Placental pericyte (primary cell): ENCODE data around the gene NDUFA1. TPM values are rescaled to one million over a fixed set of nuclear protein-coding genes. Genes with fewer than 3 reads are reported as not detected.

Source experiments
- total RNA-seq: library from RNA; depleted of rRNA; stranded (reverse); fragments of >200 nt; gene quantifications from 2 replicates; pipeline ENCODE4 v1.2.3, GENCODE V29; 2012

Gene NDUFA1
- 29.1 and 63.2 TPM in 2 replicates for total RNA-seq

GRCh38 chrX:119871599-119872395 lies at the start of gene NDUFA1, which contains the start of gene RNF113A:
NDUFA1 (plus strand) TSS chrX:119871832; CDS start chrX:119871912, 80 bp downstream.
RNF113A (minus strand) TSS chrX:119871733; CDS start chrX:119871613, 120 bp downstream.

GRCh38 chrX:119852382-119853353 lies 19.0 kb upstream of the NDUFA1 start, which contains the start of gene UPF3B:
UPF3B (minus strand) TSS chrX:119852963; CDS start chrX:119852928, 35 bp downstream.

GRCh38 chrX:119895843-119896326 lies 24.3 kb downstream of the NDUFA1 start, which contains the start of gene AKAP14:
AKAP14 (plus strand) TSS chrX:119895893; CDS start chrX:119903224, 7,331 bp downstream.

Other genes starting within 250 kb of the NDUFA1 start
- gene SEPTIN6, start 178.7 kb upstream of the NDUFA1 start, total RNA-seq, result 13.7 and 18.4 TPM in 2 replicates
- 0.22 TPM in 1 of 2 replicates, not detected in the other for gene SOWAHD, start 113.2 kb upstream of the NDUFA1 start, total RNA-seq
- 508 and 2,056 TPM in 2 replicates for gene RPL39, start 80.2 kb upstream of the NDUFA1 start, total RNA-seq
- gene UPF3B, start 18.9 kb upstream of the NDUFA1 start, total RNA-seq, result 1.0 and 1.5 TPM in 2 replicates
- gene RNF113A, start 99 bp upstream of the NDUFA1 start, total RNA-seq, result 10.3 and 27.1 TPM in 2 replicates
- gene AKAP14, start 24.1 kb downstream of the NDUFA1 start, total RNA-seq, result not detected in 2 replicates
- gene NKAP, start 71.9 kb downstream of the NDUFA1 start, total RNA-seq, result 4.0 and 6.3 TPM in 2 replicates
- not detected in 2 replicates for gene RHOXF2B, start 205.9 kb downstream of the NDUFA1 start, total RNA-seq
- gene RHOXF1, start 244.1 kb downstream of the NDUFA1 start, total RNA-seq, result not detected in 2 replicates